IPS-11a (cell line): ENCODE data around the gene NYAP2.

Source experiments
- H3K4me3 ChIP-seq: one replicate; pipeline ENCODE4 v1.5.1; 2013; ENCODE audit warnings: low read depth, low read length, control low read depth

Gene NYAP2

DNA sequence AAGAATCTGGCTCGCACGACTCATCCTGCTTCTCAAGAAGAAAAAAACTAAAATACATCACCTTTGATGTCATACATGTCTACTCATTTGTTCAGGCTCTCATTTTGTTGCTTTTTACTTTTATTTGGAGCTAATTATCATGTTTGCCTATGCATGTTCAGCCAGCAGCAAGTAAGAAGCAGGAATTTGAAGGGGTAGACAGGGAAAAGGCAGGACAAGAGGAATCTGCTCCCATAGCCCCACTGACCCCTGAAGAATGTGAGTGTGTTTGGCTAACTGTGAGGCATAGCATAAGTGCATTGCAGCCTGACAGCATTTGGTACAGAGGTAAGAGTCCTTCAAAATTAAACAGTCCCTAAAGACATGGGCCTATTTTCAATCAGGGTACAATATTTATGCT, 72.7 kb downstream of the NYAP2 start:
- H3K4me3 ChIP-seq: no peak overlapping the region

DNA sequence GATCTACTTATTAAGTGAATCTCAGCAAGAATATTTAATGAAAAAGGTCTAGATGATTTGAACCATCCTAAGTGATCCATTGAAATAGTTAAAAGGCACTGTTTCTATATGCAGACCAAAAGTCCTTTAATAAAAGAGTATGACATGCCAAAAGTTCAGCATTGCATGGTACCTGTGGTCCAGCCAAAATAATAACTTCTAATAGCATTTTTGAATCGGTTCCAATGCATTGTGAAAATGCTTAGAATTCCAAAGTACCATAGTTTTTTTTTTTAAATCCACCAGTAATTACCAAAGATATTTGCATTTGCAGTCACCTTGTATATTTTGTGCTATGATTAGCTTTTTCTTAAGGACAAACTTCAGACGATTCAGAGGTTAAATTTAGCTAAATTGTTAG, 79.9 kb downstream of the NYAP2 start:
- H3K4me3 ChIP-seq: no peak overlapping the region

DNA sequence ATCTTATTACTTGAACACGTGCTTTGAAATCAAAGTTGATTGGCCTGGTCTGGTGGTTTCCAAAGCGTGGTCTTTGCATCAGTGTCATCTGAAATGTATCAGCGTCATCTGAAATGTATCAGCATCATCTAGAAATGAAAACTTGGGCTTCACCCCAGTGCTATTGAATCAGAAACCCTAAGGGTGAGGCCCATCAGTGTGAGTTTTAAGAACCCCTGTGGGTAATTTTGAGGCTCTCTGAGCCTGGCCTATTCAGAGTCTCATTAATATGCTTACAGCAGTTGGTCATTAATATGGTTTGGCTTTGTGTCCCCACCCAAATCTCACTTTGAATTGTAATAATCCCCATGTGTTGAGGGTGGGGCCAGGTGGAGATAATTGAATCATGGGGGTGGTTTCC, 85.2 kb downstream of the NYAP2 start:
- no peak overlapping the region for H3K4me3 ChIP-seq

DNA sequence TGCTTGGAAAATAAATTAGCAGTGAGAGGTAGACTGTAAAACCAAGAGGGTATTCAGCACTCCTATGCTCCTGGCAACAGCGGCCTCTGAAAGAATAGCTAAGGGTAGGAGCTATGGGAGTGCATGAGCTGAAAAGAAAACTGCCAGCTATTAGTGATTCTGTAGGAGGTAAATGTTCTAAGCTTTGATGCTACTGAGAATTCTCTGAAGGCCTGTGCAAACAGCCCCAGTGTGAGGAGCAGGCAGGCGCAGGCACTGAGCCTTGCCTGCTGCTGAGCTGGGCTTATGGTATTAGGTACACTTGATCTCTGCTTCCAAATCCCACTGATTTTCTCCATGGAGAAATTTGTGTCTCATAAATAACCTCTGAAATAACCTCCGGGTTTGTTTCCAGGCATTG, 86.7 kb downstream of the NYAP2 start:
- H3K4me3 ChIP-seq: no peak overlapping the region

DNA sequence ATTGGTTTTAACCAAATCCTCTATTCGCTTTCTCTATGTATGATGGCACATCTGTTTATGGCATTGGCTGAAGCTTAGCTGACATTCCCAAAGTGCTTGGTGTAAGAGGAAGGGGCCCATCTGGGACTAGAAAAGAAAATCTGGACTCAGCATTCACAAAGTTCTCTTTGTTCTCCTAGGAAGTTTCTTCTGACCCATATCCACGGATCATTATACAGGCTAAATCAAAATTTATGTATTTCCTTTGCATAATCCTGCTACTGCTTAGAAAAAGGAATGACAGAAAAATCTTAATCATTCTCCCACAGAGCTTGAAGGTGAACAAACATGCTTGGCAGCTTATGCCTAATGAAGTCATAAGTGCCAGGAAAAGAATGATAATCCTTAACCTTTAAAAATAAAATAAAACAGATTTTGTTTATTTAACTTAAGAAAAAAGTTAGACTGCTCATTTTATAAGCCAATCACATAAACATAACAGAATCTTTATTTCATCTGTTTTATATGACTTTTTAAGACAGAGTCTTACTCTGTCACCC, 88.4 kb downstream of the NYAP2 start:
- H3K4me3 ChIP-seq: no peak overlapping the region

DNA sequence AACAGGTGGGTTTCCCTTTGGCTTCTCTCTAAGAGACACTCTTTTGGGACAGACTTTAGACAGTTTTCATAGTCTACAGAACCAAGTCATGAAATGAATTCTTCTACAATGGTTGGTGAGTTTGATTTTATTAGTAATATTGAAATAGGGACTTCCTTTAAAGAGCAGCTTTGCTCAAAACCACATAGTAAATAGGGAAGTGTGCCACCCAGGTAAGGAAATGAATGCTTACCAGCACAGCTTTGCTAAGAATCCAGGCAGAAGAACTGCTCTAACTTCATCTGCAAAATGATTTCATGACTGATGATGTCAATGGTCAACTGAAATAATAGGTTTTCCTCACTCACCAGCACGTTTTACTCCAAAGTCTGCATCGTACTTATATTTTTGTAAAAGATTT, 89.2 kb downstream of the NYAP2 start:
- no peak overlapping the region for H3K4me3 ChIP-seq

DNA sequence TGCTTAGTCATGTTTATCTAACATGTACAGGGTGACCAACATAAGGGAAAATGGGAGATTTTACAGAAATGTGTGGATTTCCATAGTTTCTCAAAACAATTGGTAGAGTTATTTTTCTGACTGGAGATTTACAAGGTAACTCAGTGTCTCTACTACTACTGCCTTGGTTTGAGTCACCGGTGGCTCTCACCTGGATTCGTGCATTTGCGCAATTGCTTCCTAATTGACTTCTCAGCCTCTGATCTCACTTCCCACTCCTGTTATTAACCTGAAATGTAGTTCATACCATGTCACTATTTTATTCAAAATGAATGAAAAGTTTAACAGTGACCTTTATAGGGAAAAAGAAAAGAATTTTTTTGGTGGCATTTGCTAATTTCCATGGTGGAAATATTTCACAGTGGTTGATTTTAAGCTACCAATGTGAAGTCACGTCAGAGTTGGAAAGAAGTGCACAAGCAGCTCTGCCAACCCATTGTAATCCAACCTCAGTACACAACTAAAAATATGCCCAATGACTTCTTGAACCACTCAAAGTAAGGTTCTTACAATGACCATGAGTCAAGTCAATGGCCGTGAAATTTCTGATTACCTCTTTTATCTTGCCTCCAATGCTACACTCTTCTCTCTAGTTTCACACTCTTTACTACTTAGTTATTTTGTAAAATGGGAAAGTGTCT, 94.0 kb downstream of the NYAP2 start:
- H3K4me3 ChIP-seq: no peak overlapping the region

DNA sequence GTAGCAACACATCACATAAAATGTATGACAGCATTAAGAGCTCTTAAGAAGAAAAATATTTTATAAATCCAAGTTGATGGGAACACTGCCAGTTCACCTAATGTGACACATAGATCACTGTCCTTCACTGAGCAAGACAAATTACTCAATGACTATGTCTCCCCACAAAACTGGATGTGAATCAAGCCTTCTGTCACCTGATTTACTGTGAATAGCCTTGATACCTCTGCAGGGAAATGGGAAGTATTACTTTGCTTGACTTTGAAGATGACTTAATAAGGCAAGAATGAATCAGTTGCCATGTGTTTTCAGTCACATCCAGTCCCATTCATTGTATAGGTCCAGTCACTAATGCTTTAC, 94.6 kb downstream of the NYAP2 start:
- H3K4me3 ChIP-seq: no peak overlapping the region

DNA sequence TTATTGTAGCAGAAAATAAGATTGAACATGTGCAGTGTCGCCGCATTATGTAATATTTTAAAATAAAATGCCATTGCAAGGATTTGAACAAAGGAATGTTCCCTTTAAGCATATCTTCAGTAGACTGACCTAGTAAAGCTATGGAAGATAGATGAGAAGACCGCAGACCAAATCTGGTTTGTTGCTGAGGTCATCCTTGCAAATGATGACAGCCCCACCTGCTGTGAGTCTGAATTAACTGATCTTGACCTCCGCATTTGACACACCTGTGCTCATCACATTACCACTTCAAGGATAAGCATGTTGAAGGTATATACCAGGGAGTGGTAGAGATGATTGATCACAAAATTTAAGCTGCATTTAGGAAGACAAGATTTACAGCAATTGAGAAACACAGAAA, 96.2 kb downstream of the NYAP2 start:
- no peak overlapping the region for H3K4me3 ChIP-seq

DNA sequence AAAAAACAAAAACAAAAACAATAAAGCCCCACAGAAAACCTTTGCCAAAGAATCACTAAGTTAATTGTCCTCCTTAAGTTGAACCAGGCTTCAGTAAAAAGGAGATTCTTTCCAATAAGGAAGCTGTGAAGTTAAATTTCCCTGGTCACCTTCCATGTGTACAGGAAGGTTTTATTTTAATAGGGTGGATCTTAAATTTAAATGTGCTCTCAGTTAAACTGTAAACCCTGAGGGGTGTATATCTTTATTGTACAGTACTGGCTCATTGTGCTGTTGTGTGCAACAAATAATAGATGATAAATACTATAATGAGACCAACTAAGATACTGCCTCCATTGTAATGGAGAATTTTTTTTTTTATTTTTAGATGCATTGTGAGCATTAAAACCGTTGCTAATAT, 97.1 kb downstream of the NYAP2 start:
- no peak overlapping the region for H3K4me3 ChIP-seq

DNA sequence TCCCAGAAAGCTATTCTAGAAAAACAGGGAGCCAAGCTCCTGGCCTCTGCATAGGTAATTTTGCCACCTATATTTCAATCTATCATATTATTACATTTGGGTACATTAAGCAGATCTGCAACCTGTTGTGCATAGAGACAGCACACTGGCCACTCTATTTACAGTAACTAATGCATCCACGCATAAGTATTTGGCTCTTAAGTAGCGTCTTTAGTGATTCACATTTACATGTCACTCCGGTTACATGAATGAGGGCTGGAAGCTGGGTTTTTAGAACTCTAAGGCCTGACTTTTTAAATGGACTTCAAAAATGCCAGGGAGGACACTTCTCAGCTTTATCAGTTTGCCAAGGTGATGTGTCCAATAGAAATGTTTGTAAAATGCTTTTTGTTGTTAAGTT, 97.7 kb downstream of the NYAP2 start:
- H3K4me3 ChIP-seq: no peak overlapping the region

DNA sequence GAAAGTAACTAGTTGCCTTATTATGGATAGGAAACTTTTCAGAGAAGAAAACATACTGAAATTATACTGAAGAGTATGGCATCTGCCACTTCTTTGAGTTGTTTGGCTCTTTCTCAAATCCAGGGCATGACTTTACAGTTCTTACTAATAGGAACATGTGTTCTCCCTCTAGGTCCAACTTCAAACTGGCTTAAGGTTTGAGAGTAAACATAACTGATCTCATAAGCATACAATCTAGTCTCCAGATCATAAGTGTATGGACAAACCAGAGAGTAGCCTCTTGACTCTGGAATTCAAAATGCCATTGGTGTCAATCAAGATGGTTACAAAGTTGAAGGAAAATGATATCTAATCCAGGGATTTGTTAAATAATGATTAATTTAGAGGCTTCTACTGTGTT, 101.5 kb downstream of the NYAP2 start:
- H3K4me3 ChIP-seq: no peak overlapping the region

DNA sequence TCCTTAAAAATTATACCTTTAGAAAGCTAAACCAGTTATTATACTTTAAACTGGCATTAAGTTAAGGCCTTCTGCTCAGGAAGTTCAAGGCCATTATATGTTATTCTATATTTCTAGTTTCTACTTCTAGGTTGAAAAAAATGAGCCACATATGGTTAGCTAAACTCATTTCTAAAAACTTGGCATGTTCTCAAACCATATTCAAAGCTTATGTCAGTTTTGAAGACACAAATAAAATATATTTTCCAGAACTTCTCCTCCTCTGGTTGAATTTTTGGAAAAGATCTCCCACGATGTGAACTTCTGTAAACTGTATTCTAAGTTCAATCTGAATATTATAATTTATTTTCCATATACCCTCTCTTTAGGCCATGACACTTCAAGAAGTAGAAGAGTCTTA, 103.5 kb downstream of the NYAP2 start:
- no peak overlapping the region for H3K4me3 ChIP-seq

DNA sequence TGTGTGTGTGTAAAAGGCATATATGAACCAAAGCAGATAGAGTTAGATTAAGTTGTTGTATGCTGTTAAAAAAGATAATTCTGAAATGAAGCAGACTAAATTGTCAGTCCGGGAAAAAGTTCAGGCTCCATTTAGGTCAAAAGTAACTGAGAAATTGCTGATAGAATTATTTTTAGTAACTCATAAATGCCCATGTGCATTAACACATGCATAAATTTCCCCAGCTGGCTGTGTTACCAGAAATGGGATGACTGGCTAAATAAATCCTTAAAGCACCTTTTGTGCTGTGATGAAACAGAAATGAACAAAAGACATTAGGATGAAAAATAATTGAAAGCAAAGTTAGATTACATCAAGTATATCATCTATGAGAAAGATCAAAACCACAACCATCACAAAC, 111.3 kb downstream of the NYAP2 start:
- H3K4me3 ChIP-seq: no peak overlapping the region

DNA sequence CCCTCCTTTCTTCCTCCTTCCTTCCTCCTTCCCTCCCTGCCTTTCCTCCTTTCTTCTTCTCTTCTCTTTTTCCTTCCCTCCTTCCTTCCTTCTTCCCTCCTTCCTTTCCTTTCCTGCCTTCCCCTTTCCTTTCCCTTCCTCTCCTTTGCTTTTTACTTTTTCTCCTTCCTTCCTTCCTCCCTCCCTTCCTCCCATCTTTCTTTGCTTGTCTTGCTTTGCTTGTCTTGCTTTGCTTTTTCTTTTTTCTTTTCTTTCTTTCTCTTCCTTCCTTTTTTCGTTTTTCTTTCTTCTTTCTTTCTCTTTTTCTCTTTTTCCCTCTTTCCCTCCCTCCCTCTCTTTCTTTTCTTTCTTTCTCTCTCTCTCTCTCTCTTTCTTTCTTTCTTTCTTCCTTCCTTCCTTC, 113.0 kb downstream of the NYAP2 start:
- H3K4me3 ChIP-seq: no peak overlapping the region

DNA sequence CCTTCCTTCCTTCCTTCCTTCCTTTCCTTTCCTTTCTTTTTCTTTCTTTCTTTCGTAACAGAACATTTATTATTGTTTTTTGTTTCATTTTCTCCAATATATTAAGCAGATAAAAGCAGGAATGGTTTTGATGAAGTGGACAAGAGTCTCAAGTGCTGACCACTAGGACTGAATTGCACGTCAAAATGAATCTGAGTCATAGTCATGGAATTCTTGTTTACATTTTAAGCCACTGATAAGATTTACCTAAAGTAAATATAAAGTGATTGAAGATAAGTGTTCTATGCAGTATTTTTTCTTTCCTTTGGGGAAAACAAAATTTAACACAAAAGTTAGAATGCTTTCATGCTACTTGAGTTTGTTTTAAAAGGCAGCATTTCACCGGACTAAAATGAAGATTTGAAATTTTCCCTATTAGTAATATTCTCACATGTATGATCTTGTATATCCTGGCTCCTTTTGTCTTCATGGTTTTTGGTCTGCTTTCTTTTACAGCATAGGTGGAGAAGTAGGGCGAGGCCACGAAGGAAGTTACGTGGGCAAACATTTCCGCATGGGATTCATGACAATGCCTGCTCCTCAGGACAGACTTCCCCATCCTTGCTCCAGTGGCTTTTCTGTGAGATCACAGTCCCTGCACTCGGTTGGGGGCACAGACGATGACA, 113.5 kb downstream of the NYAP2 start:
- no peak overlapping the region for H3K4me3 ChIP-seq

DNA sequence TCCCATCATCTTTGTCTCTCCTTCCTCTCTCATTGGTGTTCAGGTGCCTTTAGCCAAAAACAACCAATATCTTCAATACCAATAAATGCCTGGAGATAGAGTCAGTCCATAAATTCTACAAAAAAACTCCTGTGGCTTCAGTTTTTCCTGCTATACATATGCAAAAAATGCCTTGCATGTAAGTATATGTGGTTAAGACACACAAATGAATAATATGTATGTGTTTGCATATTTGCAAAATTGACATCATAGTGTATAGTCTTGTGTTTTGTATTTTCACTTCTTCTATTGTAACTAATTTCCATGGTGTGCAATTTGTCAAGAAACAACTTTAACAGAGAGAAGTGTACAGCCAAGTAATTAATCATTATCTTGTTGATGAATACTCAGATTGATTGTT, 115.5 kb downstream of the NYAP2 start:
- H3K4me3 ChIP-seq: no peak overlapping the region

DNA sequence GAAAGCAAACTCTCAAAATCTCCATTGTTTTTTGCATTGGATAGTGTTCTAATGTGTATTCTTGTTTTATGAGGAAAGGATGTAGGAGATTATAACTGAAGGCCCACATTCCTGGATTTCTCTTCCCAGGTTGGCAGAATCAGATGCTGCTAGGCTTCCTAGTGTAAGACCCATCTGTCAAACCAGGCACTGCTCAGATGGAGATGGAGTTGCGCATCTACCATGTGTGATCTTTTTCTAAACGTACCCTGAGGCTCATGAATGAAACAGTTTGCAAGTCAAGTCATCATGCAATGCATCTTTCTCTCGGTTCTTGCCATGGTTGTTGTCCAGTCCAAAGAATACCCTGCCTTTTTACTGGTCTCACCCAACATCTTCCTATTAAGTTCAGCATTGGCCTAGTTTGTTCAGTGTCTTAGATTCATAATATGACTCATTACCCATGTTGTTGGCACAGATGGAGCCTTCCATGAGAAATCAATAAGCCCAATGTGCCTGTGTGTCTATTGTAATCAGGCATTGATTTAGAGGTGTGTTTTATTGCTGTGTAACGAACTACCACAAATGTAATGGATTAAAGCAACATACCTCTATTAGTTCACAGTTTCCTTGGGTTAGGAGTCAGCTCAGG, 127.4 kb downstream of the NYAP2 start:
- H3K4me3 ChIP-seq: no peak overlapping the region

DNA sequence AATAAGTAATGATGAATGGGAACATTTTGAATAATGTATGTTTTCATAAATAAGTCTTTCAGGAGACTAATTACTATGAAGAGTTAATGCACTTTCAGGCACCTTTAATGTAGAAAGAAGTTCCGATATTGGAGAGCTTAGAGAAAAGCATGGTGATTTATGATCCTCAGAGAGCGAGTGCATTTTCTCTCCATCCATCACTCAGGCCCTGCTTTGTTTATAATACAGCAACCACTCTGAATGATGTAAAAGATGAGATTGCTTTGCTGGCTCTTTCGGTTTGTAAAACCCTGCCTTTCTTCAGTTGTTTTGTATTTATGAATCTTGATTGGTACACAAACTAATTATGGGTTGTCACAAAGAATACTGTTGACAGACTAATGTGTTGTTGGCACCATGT, 132.0 kb downstream of the NYAP2 start:
- H3K4me3 ChIP-seq: no peak overlapping the region

DNA sequence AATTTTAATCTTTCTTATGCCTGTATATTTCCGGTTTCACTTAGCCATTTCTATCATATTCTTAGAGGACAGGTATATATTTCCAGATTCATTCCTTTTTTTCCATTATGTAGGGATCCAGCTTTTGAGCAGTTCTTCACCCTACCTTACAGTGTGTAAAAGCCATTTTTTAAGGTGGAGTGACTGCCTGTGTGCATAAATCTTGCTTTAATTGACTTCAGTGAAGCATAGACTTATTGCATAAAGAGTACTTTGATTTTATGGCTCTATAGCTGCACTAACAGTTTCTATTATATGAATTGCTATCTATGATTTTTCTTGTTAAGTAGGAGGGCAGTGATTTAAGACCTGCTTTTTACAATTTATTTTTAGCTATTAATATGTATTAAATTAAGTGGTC, 132.6 kb downstream of the NYAP2 start:
- no peak overlapping the region for H3K4me3 ChIP-seq

DNA sequence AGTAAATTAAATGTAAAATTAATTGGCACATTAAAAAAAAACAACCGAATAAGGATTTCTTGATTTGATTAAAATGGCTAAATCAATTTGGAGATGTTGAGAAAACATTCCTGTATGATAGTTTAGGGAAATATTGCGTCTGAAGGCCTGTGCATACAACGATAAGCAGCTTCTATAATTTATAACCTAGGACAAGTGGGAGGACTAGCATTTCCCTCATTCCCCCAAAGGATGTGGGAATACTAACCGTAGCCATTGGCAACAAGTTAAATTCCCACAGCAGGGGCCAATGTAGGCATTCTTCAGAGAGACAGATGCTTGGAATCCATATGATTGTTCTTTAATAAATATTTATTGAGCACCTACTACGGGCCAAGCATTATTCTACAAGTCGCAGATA, 134.5 kb downstream of the NYAP2 start:
- H3K4me3 ChIP-seq: no peak overlapping the region

DNA sequence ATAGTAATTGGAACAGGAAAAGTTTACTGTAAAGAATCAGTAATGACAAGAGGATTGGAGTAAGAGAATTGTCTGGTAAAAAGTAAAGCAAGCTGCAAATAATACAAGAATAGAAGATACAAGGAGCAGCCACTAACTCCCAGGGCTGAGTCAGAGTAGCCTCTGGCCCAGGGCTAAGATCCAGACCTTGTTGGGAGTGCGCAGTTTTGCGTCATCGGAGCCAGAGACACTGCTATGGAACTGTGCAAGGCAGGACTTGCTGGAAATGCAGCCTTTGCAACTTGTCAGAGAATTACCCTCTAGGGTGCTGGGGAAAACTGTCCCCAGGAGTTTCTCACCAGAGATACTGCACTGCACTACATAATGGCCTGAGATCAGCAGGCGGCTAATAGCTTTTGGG, 135.2 kb downstream of the NYAP2 start:
- H3K4me3 ChIP-seq: no peak overlapping the region
